Measurements from ENCODE around the gene HINFP. TPM values are rescaled to one million over a fixed set of nuclear protein-coding genes. Genes with fewer than 3 reads are reported as not detected.
"Not testable (repeated sequence)": the region's sequence is repeated elsewhere in the genome, so short reads cannot be mapped to it uniquely, and the experiment has no call there.

Gene HINFP
- total and polyA plus RNA-seq, 2 of the 8 experiments (the other 6 are each of a cell fraction or from before 2014, with no cell fraction given), result 35.0 to 37.3 TPM

DNA sequence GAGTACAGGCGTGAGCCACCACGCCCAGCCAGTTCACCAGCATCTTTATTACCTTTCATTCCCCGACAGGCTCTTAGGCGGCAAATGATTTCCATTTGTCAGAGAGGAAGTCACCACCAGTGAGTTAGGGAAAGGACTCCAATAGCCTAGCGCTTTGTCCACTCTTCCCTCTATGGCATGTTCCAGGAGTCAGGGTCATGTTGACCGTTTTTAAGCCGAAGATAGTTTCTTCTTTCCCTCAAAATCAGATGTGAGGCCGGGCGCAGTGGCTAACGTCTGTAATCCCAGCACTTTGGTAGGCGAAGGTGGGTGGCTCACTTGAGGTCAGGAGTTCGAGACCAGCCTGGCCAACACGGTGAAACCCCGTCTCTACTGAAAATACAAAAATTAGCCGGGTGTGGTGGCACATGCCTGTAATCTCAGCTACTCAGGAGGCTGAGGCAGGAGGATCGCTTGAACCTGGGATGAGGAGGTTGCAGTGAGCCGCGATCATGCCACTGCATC lies 18.2 kb upstream of the HINFP start:
- H4K20me1 ChIP-seq (replicated peaks in 1 of 2; ENCODE audit: control insufficient read depth in 1 of 2, insufficient read depth in 2 of 2, low read length in 2 of 2); H2BK15ac ChIP-seq (ENCODE audit: low read length); H3K9me3 ChIP-seq (ENCODE audit: insufficient read depth in 2 of 2, low read depth in 1 of 2, low read length in 1 of 2); H3K79me1 ChIP-seq (ENCODE audit: low read depth, low read length); H3K27ac ChIP-seq (ENCODE audit: low read depth, low read length); H2BK120ac ChIP-seq (replicated peaks; ENCODE audit: low read depth, low read length); H3K4ac ChIP-seq (replicated peaks; ENCODE audit: insufficient read length, low read depth, low read length); DNase-seq (ENCODE audit: low read depth in 1 of 2, low spot score in 2 of 2); H3K56ac ChIP-seq (replicated peaks; ENCODE audit: insufficient read length, low read depth, low read length); H3K27me3 ChIP-seq (replicated peaks in 1 of 4; ENCODE audit: control insufficient read depth in 3 of 4, extremely low read depth in 1 of 4, insufficient read depth in 3 of 4, low read length in 3 of 4); H4K8ac ChIP-seq (ENCODE audit: extremely low read depth, insufficient read depth, low read length); H3K36me3 ChIP-seq (ENCODE audit: control insufficient read depth in 2 of 4, insufficient read depth in 4 of 4, low read length in 3 of 4); H2AFZ ChIP-seq (ENCODE audit: low read length); H4K91ac ChIP-seq (replicated peaks; ENCODE audit: insufficient read length, low read length); H2BK5ac ChIP-seq (ENCODE audit: low read depth, low read length); H3K14ac ChIP-seq (ENCODE audit: insufficient read length); H2BK20ac ChIP-seq (ENCODE audit: low read length); H3K23ac ChIP-seq (ENCODE audit: insufficient read length); FAIRE-seq; H4K5ac ChIP-seq (ENCODE audit: insufficient read length, low read depth, low read length): not testable (repeated sequence)
- Histone ChIP-seq H3K4me2 (ENCODE audit: insufficient read depth in 1 of 2, low read depth in 2 of 2, low read length in 2 of 2) (peak overlapping the region; percentile 92 to 98), H2AK5ac (ENCODE audit: low read depth, low read length) (0 out of 2 replicates have a peak overlapping the region, but pooled peaks have one; percentile 58), H3K4me1 (replicated peaks in 1 of 4; ENCODE audit: control insufficient read depth in 3 of 4, insufficient read depth in 4 of 4, low read length in 3 of 4) (peaks cover 3 to 25% (median 7%) of the 10 kb centered on the region in 4 experiments), H3K18ac (ENCODE audit: extremely low read depth, low read length) (peak overlapping the region; percentile 51; the same call in 1 of the 2 replicates), H2BK12ac (ENCODE audit: low read depth, low read length) (peak overlapping the region; percentile 81), H3K79me2 (ENCODE audit: control insufficient read depth in 1 of 2, insufficient read depth in 2 of 2, low read length in 2 of 2) (peaks cover 0 to 12% of the 10 kb centered on the region in 2 experiments; a peak in 2 of 4 replicates), H3K4me3 (ENCODE audit: extremely low read depth in 1 of 4, insufficient read depth in 2 of 4, low read depth in 3 of 4, low read length in 4 of 4) (peak overlapping the region in 1 of 4 experiments; percentile 90; a peak in 2 of 8 replicates), H3K9ac (replicated peaks in 1 of 4; ENCODE audit: extremely low read depth in 1 of 4, low read depth in 3 of 4, low read length in 3 of 4) (peak overlapping the region in 1 of 4 experiments; percentile 2; a peak in 1 of 7 replicates), H3K23me2 (ENCODE audit: low read depth, low read length) (peaks cover 29% of the 10 kb centered on the region)
- POLR2A ChIA-PET (ENCODE audit: partially characterized antibody), result interaction anchor here (0.8 to 2.1 kb wide), 9 partner anchors 13 to 213 kb away, joined by 3 to 17 read pairs (median 6); partner anchors contain the start of genes HINFP, HMBS, MCAM and TRAPPC4
- WGBS, 2 experiments (ENCODE audit: extremely low coverage in 1 of 2, insufficient coverage in 1 of 2, insufficient read length in 1 of 2, insufficient replicate concordance in 2 of 2, low coverage in 1 of 2, low lambda C conversion rate in 2 of 2, missing lambda C conversion rate in 1 of 2), result 91% methylated on average over 18 of the region's 18 CpGs; no CpG with 5 or more reads in 1 of the 2 experiments
- CTCF ChIA-PET (ENCODE audit: partially characterized antibody), result interaction anchor here (0.8 to 1.8 kb wide), 10 partner anchors 11 to 220 kb away, joined by 3 to 9 read pairs (median 4); partner anchors contain the start of gene VPS11

Data from H1 (cell line).